Measurements from ENCODE around the gene LTBP2.

GRCh38 chr14:74635847-74636246 is 23.8 kb upstream of the LTBP2 start:
- TF ChIP-seq POLR2A (IDR thresholded peaks at IDR 0.05; ENCODE audit: low read length) (no peak), GATA1 (IDR thresholded peaks at IDR 0.05; ENCODE audit: low read depth, low read length) (no peak)
